A549 (cell line): Measurements from ENCODE around the gene TUBB2A. TPM values are rescaled to one million over a fixed set of nuclear protein-coding genes. Genes with fewer than 3 reads are reported as not detected.

Experiments
- ATAC-seq, 2 experiments: fragments of 200-7000 bp in 1 of 2; fragments of >200 bp in 1 of 2; cut with Nextera tagmentation in 1 of 2; cut with Tn5 transposase in 1 of 2; 3 replicates each; pipeline versions ENCODE4 v1.8.0 to v1.9.1; 2018 to 2020; ENCODE audit warnings: mild to moderate bottlenecking in 1 of 2, moderate library complexity in 1 of 2
- CTCF ChIA-PET: fragments of 300-600 bp; sonication (Branson Sonifier 250); formaldehyde crosslinking; extraction: SDS; loops from one replicate; lab custom pipeline; 2021; ENCODE audit warnings: antibody characterized with exemption, inconsistent platforms; lab: Yijun Ruan, JAX
- POLR2A ChIA-PET: fragments of 350-600 bp; formaldehyde crosslinking; extraction: SDS; loops from one replicate; lab custom pipeline; 2021; ENCODE audit warnings: antibody characterized with exemption, inconsistent platforms; lab: Yijun Ruan, JAX
- DNase-seq, 2 experiments: peaks; one replicate each; pipeline versions ENCODE4 v3.0.0 to v3.0.0-alpha.2; 2011 to 2016; ENCODE audit warnings: low read depth in 1 of 2, low spot score in 1 of 2
- FAIRE-seq: peaks from 2 replicates; lab custom pipeline; 2011; peaks lifted over from hg19 to GRCh38; lab: Jason Lieb, UNC
- H3K27ac ChIP-seq, 2 experiments: fragments of >200 bp; sonication (Bioruptor Twin); formaldehyde crosslinking; 3 replicates each; pipeline ENCODE4 v1.5.1; 2016 to 2017
- H3K4me1 ChIP-seq: fragments of >200 bp; sonication (Bioruptor Twin); formaldehyde crosslinking; 3 replicates; pipeline ENCODE4 v1.6.1; 2016
- H3K4me2 ChIP-seq: fragments of >200 bp; sonication (Bioruptor Twin); formaldehyde crosslinking; 3 replicates; pipeline ENCODE4 v1.6.1; 2016
- H3K4me3 ChIP-seq: fragments of >200 bp; sonication (Bioruptor Twin); formaldehyde crosslinking; 3 replicates; pipeline ENCODE4 v1.5.1; 2016
- H3K9me3 ChIP-seq: fragments of >200 bp; sonication (Bioruptor Twin); formaldehyde crosslinking; 3 replicates; pipeline ENCODE4 v1.6.1; 2016
- BHLHE40 ChIP-seq: IDR thresholded peaks from 2 replicates; pipeline ENCODE4 v1.6.1; 2012; ENCODE audit warnings: low read depth, low read length, inconsistent platforms
- CBX2 ChIP-seq: fragments of 200-600 bp; sonication (generic); IDR thresholded peaks from 2 replicates; pipeline ENCODE4 v1.6.1; 2016; ENCODE audit warnings: low read depth, mild to moderate bottlenecking, borderline replicate concordance
- CBX8 ChIP-seq: fragments of 200-600 bp; sonication (generic); IDR thresholded peaks from 2 replicates; pipeline ENCODE4 v1.6.1; 2016
- CHD4 ChIP-seq: fragments of 200-600 bp; sonication (generic); IDR thresholded peaks from 2 replicates; pipeline ENCODE4 v1.6.1; 2016; ENCODE audit warnings: antibody characterized with exemption, mild to moderate bottlenecking, borderline replicate concordance
- EHMT2 ChIP-seq: fragments of 200-600 bp; sonication (generic); IDR thresholded peaks from 2 replicates; pipeline ENCODE4 v1.6.1; 2016; ENCODE audit warnings: antibody characterized with exemption, low read depth, mild to moderate bottlenecking, moderate library complexity
- ESRRA ChIP-seq: fragments of 150-350 bp; IDR thresholded peaks from 2 replicates; pipeline ENCODE4 v1.6.1; 2014; ENCODE audit warnings: mild to moderate bottlenecking, low read length, borderline replicate concordance
- FOXS1 ChIP-seq: fragments of 250-450 bp; sonication (Bioruptor Pico); IDR thresholded peaks from 2 replicates; pipeline ENCODE4 v1.5.0; 2020; ENCODE audit warnings: mild to moderate bottlenecking, moderate library complexity
- GATA3 ChIP-seq: IDR thresholded peaks from 2 replicates; pipeline ENCODE4 v1.6.1; 2012; ENCODE audit warnings: borderline replicate concordance
- HDAC2 ChIP-seq: fragments of 200-600 bp; sonication (generic); IDR thresholded peaks from 2 replicates; pipeline ENCODE4 v1.6.1; 2016
- HOXA7 ChIP-seq: fragments of 250-450 bp; sonication (Bioruptor Pico); IDR thresholded peaks from 2 replicates; pipeline ENCODE4 v1.5.0; 2020; ENCODE audit warnings: mild to moderate bottlenecking, moderate library complexity
- HOXB13 ChIP-seq: fragments of 250-450 bp; sonication (Bioruptor Pico); IDR thresholded peaks from 2 replicates; pipeline ENCODE4 v1.5.0; 2020; ENCODE audit warnings: low read depth, mild to moderate bottlenecking, moderate library complexity
- KDM5A ChIP-seq: fragments of 200-600 bp; sonication (generic); IDR thresholded peaks from 2 replicates; pipeline ENCODE4 v1.6.1; 2016; ENCODE audit warnings: antibody characterized with exemption, mild to moderate bottlenecking
- MAFK ChIP-seq: fragments of 450-650 bp; IDR thresholded peaks from 2 replicates; pipeline ENCODE4 v1.6.1; 2014; ENCODE audit not compliant: partially characterized antibody
- MAZ ChIP-seq: fragments of 150-350 bp; IDR thresholded peaks from 2 replicates; pipeline ENCODE4 v1.6.1; 2014; ENCODE audit warnings: antibody characterized with exemption, low read depth, low read length, borderline replicate concordance
- MYC ChIP-seq: IDR thresholded peaks from 2 replicates; pipeline ENCODE4 v1.6.1; 2012; ENCODE audit warnings: mild to moderate bottlenecking, inconsistent platforms, low read length, improper control_type of control experiment, borderline replicate concordance
- NFE2L2 ChIP-seq: fragments of 150-350 bp; conservative IDR thresholded peaks from 2 replicates; pipeline ENCODE4 v1.6.1; 2014; ENCODE audit warnings: low read length
- POLR2A ChIP-seq: IDR thresholded peaks from 2 replicates; pipeline ENCODE4 v1.6.1; 2012; ENCODE audit warnings: mild to moderate bottlenecking, low read length
- POLR2AphosphoS2 ChIP-seq: conservative IDR thresholded peaks from 2 replicates; pipeline ENCODE4 v1.6.1; 2012; ENCODE audit warnings: low read length, improper control_type of control experiment, inconsistent platforms
- RAD21 ChIP-seq, 2 experiments: fragments of >200 bp in 1 of 2; sonication (Bioruptor Twin) in 1 of 2; formaldehyde crosslinking in 1 of 2; IDR thresholded peaks in 1 of 2; conservative IDR thresholded peaks in 1 of 2; 2 replicates in 1 of 2; 3 replicates in 1 of 2; pipeline ENCODE4 v1.6.1; 2012 to 2018; ENCODE audit warnings: inconsistent platforms in 1 of 2
- RCOR1 ChIP-seq: fragments of 150-350 bp; IDR thresholded peaks from 2 replicates; pipeline ENCODE4 v1.6.1; 2014; ENCODE audit warnings: antibody characterized with exemption, low read length, low read depth
- RFX5 ChIP-seq: fragments of 450-650 bp; IDR thresholded peaks from 2 replicates; pipeline ENCODE4 v1.7.1; 2014; ENCODE audit warnings: antibody characterized with exemption, mild to moderate bottlenecking, moderate library complexity
- RNF2 ChIP-seq: fragments of 200-600 bp; sonication (generic); IDR thresholded peaks from 2 replicates; pipeline ENCODE4 v1.6.1; 2016; ENCODE audit warnings: low read depth, mild to moderate bottlenecking, antibody characterized with exemption, moderate library complexity, borderline replicate concordance
- SMC3 ChIP-seq: fragments of >200 bp; sonication (Bioruptor Twin); formaldehyde crosslinking; IDR thresholded peaks from 3 replicates; pipeline ENCODE4 v1.6.1; 2018; ENCODE audit warnings: inconsistent platforms
- SREBF2 ChIP-seq: fragments of 450-650 bp; IDR thresholded peaks from 2 replicates; pipeline ENCODE4 v1.6.1; 2014; ENCODE audit warnings: mild to moderate bottlenecking, moderate library complexity
- TP53 ChIP-seq: fragments of 250-450 bp; sonication (Bioruptor Pico); IDR thresholded peaks from 2 replicates; pipeline ENCODE4 v1.5.0; 2021; ENCODE audit warnings: mild to moderate bottlenecking, moderate library complexity
- ZC3H11A ChIP-seq: fragments of 450-650 bp; IDR thresholded peaks from 2 replicates; pipeline ENCODE4 v1.6.1; 2014; ENCODE audit warnings: antibody characterized with exemption, mild to moderate bottlenecking
- WGBS: methylation state at CpG from one replicate; pipeline ENCODE4 v1.1.6; 2017; ENCODE audit errors: missing lambda C conversion rate; 5-methylcytosine and 5-hydroxymethylcytosine counted together
- polyA plus RNA-seq, 4 experiments: library from polyadenylated mRNA; depleted of rRNA in 3 of 4; stranded (reverse); fragments of >200 nt; fragmentation: RNase III in 1 of 4; extraction: RNeasy Plus Mini Kit Qiagen cat#74134 plus additional on column Dnase treatment in 1 of 4; gene quantifications; 2 replicates in 3 of 4; 3 replicates in 1 of 4; pipeline ENCODE4 v1.2.3, GENCODE V29; 2011 to 2017
- TF ChIP-seq, protein P1 (sequence below): IDR thresholded peaks from 2 replicates; pipeline ENCODE4 v1.6.1; 2012; ENCODE audit warnings: low read depth, borderline replicate concordance
- TF ChIP-seq, protein P2 (sequence below): fragments of >200 bp; sonication (Bioruptor Twin); formaldehyde crosslinking; IDR thresholded peaks from 2 replicates; pipeline ENCODE4 v1.6.1; 2016
- TF ChIP-seq, protein P3 (sequence below): IDR thresholded peaks from 2 replicates; pipeline ENCODE4 v1.6.1; 2012
- TF ChIP-seq, protein P4 (sequence below): fragments of >200 bp; sonication (Bioruptor Twin); formaldehyde crosslinking; IDR thresholded peaks from 3 replicates; pipeline ENCODE4 v1.5.1; 2016
- TF ChIP-seq, protein P5 (sequence below): fragments of 450-650 bp; IDR thresholded peaks from 2 replicates; pipeline ENCODE4 v1.6.1; 2014; ENCODE audit warnings: antibody characterized with exemption
- TF ChIP-seq, protein P6 (sequence below): fragments of 250-450 bp; sonication (Bioruptor Pico); IDR thresholded peaks from 2 replicates; pipeline ENCODE4 v1.5.0; 2021; ENCODE audit warnings: mild to moderate bottlenecking, moderate library complexity, borderline replicate concordance

Gene TUBB2A
- polyA plus RNA-seq, 2 of the 4 experiments (the other 2 are of a cell fraction), result 23.9 to 47.4 TPM

DNA sequence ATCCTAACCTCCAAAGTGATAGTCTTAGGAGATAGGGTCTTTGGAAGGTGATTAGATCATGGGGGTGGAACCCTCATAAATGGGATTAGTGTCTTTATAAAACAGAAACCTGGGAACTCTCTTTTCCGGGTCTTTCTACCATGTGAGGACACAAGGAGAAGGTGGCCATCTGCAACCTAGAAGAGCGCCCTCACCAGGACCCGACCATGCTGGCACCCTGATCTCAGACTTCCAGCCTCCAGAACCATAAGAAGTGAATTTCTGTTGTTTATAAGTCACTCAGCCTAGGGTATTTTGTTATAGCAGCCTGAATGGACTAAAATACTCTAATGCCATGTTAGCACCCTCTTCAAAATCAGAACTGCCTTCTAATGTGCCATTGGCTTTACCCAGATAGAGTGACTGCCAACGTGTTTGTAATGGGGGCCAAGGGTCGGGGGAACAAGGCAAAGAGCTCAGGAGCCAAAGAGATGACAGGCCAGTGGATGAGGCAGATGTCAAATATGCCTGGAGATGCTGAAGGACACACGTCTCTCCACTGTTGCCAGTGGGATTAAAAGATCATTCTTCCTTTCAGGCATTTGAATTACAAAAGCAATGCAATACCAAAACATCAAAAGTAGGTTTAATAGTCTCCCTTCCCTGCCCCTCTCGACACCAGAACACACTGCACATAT is 49.1 kb upstream of the TUBB2A start:
- WGBS, result 83% methylated on average over 7 of the region's 7 CpGs
- ChIA-PET CTCF (interaction anchor here (0.7 kb wide), 1 partner anchor 122 kb away, joined by 3 read pairs; no protein-coding TSS in a partner anchor), POLR2A (no interaction called here)
- TF ChIP-seq NFE2L2 (no peak), KDM5A (no peak), MAFK (no peak), HOXB13 (CRISPR knock-in tag) (no peak), FOXS1 (CRISPR knock-in tag) (no peak), POLR2AphosphoS2 (no peak), MYC (no peak), SREBF2 (no peak), ZC3H11A (no peak), BHLHE40 (no peak), ESRRA (no peak), CBX2 (no peak), SMC3 (no peak), RFX5 (no peak)
- TF ChIP-seq, protein P1, sequence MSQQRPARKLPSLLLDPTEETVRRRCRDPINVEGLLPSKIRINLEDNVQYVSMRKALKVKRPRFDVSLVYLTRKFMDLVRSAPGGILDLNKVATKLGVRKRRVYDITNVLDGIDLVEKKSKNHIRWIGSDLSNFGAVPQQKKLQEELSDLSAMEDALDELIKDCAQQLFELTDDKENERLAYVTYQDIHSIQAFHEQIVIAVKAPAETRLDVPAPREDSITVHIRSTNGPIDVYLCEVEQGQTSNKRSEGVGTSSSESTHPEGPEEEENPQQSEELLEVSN, result no peak
- ATAC-seq (no peak), DNase-seq (no peak), FAIRE-seq (no peak)
- Histone ChIP-seq H3K4me1 (peaks cover 16% of the 10 kb centered on the region), H3K4me3 (no peak overlapping the region), H3K9me3 (no peaks in the 10 kb centered on the region), H3K4me2 (no peak overlapping the region), H3K27ac (no peak overlapping the region)

DNA sequence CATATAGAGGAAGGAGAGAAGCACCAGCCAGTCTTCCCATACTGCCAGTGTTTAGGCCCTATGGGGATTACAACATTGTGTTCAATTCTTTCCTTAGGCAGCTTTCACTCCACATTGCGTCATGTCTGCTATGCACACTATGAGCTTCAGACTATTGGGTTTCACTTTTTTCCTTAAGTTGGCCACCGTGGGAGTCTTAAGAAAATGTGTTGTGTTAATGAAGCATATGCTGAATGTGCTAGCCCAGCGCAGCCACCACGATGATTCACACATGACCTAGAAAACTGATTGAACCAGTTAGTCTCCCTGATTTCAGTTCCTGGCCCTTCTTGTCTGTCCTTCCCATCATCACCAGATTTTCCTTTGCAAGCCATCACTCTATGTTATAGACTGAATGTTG is 48.6 kb upstream of the TUBB2A start:
- no peak overlapping the region for H3K4me3 ChIP-seq
- peaks cover 16% of the 10 kb centered on the region for H3K4me1 ChIP-seq
- FAIRE-seq (no peak), DNase-seq (no peak), ATAC-seq (no peak)
- no peaks in the 10 kb centered on the region for H3K9me3 ChIP-seq
- POLR2A ChIA-PET, result no interaction called here
- WGBS, result 85% methylated on average over 4 of the region's 4 CpGs
- no peak overlapping the region for H3K4me2 ChIP-seq
- TF ChIP-seq RNF2 (no peak), NFE2L2 (no peak), MAZ (no peak), GATA3 (no peak), RAD21 (conservative IDR thresholded peaks at IDR 0.05 in 1 of 2, IDR thresholded peaks at IDR 0.05 in 1 of 2) (no peak), POLR2A (no peak), EHMT2 (no peak), TP53 (CRISPR knock-in tag) (no peak), MAFK (no peak), MYC (no peak)
- TF ChIP-seq, protein P2, sequence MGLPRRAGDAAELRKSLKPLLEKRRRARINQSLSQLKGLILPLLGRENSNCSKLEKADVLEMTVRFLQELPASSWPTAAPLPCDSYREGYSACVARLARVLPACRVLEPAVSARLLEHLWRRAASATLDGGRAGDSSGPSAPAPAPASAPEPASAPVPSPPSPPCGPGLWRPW, result no peak
- H3K27ac ChIP-seq, result no peak overlapping the region
- CTCF ChIA-PET, result interaction anchor here (0.6 kb wide), 1 partner anchor 44 kb away, joined by 4 read pairs; no protein-coding TSS in a partner anchor

DNA sequence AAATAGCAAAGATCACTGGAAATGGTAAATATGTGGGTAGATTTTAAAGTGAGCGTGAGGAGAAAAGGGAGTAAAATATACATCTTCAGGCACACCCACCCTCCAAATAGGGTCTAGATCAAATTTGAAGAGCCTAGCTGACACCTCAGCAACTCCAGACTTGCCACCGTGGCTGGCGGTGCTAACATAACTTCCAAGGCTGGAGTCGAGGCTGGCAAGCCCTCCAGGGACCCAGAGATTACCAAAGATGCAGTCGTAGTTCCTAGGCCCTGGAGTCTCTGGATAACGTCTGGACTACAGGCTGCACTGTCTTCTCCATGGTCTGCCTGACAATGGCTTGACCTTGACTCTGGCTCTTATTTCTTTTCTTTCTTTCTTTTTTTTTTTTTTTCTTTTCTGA is 47.6 kb upstream of the TUBB2A start:
- H3K4me1 ChIP-seq, result peaks cover 16% of the 10 kb centered on the region
- ChIA-PET POLR2A (no interaction called here), CTCF (no interaction called here)
- no peak overlapping the region for H3K4me2 ChIP-seq
- H3K27ac ChIP-seq, result no peak overlapping the region
- no peak overlapping the region for H3K4me3 ChIP-seq
- ATAC-seq, result no peak
- no peak for FAIRE-seq
- DNase-seq, result no peak
- TF ChIP-seq SREBF2 (no peak), CBX8 (no peak), RCOR1 (no peak), HDAC2 (no peak), MAFK (no peak), CHD4 (no peak), HOXA7 (CRISPR knock-in tag) (no peak), SMC3 (no peak)
- TF ChIP-seq, protein P3, sequence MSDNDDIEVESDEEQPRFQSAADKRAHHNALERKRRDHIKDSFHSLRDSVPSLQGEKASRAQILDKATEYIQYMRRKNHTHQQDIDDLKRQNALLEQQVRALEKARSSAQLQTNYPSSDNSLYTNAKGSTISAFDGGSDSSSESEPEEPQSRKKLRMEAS, result no peak
- TF ChIP-seq, protein P4, sequence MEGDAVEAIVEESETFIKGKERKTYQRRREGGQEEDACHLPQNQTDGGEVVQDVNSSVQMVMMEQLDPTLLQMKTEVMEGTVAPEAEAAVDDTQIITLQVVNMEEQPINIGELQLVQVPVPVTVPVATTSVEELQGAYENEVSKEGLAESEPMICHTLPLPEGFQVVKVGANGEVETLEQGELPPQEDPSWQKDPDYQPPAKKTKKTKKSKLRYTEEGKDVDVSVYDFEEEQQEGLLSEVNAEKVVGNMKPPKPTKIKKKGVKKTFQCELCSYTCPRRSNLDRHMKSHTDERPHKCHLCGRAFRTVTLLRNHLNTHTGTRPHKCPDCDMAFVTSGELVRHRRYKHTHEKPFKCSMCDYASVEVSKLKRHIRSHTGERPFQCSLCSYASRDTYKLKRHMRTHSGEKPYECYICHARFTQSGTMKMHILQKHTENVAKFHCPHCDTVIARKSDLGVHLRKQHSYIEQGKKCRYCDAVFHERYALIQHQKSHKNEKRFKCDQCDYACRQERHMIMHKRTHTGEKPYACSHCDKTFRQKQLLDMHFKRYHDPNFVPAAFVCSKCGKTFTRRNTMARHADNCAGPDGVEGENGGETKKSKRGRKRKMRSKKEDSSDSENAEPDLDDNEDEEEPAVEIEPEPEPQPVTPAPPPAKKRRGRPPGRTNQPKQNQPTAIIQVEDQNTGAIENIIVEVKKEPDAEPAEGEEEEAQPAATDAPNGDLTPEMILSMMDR, result no peak
- TF ChIP-seq, protein P5, sequence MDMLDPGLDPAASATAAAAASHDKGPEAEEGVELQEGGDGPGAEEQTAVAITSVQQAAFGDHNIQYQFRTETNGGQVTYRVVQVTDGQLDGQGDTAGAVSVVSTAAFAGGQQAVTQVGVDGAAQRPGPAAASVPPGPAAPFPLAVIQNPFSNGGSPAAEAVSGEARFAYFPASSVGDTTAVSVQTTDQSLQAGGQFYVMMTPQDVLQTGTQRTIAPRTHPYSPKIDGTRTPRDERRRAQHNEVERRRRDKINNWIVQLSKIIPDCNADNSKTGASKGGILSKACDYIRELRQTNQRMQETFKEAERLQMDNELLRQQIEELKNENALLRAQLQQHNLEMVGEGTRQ, result no peak
- TF ChIP-seq, protein P6, sequence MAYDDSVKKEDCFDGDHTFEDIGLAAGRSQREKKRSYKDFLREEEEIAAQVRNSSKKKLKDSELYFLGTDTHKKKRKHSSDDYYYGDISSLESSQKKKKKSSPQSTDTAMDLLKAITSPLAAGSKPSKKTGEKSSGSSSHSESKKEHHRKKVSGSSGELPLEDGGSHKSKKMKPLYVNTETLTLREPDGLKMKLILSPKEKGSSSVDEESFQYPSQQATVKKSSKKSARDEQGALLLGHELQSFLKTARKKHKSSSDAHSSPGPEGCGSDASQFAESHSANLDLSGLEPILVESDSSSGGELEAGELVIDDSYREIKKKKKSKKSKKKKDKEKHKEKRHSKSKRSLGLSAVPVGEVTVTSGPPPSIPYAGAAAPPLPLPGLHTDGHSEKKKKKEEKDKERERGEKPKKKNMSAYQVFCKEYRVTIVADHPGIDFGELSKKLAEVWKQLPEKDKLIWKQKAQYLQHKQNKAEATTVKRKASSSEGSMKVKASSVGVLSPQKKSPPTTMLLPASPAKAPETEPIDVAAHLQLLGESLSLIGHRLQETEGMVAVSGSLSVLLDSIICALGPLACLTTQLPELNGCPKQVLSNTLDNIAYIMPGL (CRISPR knock-in tag), result no peak
- no peaks in the 10 kb centered on the region for H3K9me3 ChIP-seq
- WGBS, result 75% methylated on average over 6 of the region's 6 CpGs
